Fibroblast of the conjunctiva (primary cell): ENCODE results near the gene SRF.

Source experiments
- DNase-seq: peaks from one replicate; pipeline ENCODE4 v3.0.0-alpha.2; 2010; ENCODE audit warnings: low read depth

SRF gene

DNA sequence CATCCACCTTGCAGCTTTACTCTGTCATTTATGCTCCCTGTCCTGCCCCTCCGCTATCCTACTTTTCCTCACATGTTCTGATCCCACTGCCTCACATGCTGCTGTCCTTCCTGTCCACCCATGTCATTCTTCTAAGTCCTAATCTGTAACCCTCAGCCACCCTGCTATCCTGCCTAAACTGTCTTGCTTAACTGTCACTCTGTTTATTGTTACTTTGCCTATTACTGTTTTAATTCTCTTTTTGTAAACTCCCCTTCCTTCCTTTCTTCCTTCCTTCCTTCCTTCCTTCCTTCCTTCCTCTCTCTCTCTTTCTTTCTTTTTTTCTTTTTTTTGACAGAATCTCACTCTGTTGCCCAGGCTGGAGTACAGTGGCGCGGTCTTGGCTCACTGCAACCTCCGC lies 12.4 kb downstream of the SRF start:
- no peak for DNase-seq

DNA sequence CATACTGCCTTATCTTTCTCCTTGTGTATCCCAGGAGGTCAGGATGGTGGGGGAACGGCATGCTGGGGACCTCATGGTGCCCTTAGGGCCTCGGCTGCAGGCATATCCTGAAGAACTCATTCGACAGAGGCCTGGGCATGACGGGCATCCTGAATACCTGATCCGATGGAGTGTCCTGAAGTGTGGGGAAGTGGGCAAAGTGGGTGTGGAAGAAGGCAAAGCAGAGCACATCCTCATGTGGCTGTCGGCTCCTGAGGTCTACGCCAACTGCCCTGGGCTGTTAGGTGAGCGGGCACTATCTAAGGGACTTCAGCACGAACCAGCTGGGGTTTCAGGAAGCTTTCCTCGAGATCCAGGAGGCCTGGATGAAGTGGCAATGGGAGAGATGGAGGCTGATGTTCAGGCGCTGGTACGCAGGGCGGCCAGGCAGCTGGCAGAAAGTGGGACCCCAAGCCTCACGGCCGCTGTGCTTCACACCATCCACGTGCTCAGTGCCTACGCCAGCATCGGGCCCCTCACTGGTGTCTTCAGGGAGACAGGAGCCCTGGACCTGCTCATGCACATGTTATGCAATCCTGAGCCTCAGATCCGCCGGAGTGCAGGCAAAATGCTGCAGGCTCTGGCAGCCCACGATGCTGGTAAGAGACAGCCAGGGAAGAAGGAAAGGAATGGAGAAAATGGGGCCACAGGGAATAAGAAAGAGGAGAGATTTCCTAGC lies 13.4 kb downstream of the SRF start:
- DNase-seq: no peak

DNA sequence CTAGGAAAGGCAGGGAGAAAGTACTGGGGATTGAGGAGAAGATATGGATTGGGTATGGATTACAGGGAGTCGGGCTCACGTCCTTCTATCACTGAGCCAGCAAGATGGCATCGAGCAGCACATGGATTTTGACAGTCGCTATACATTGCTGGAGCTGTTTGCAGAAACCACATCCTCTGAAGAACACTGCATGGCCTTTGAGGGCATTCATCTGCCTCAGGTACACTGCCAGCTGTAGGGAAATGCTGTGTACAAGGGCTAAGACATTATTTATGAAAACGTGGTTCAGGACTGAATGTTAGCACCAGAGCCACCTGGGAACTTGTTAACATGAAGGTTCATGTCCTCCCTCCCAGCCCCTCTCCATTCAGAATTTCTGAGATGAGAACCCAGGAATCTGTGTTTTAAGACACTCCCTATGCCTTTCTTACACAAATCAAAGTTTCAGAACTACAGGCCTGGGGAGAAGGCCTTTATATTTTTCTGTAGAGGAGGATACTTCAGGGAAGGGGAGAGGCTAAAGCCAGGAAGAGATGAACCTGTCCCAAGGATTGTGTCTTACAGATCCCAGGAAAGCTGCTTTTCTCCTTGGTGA lies 14.4 kb downstream of the SRF start:
- no peak for DNase-seq

DNA sequence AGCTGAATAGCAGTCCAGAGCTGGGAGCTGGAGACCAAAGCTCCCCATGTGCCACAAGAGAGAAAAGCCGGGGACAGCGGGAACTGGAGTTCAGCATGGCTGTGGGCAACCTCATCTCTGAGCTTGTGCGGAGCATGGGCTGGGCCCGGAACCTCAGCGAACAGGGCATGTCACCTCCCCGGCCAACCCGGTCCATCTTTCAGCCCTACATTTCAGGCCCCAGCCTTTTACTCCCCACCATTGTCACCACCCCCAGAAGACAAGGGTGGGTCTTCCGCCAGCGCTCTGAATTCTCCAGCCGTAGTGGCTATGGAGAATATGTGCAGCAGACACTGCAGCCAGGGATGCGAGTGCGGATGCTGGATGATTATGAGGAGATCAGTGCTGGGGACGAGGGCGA lies 14.9 kb downstream of the SRF start:
- no peak for DNase-seq

DNA sequence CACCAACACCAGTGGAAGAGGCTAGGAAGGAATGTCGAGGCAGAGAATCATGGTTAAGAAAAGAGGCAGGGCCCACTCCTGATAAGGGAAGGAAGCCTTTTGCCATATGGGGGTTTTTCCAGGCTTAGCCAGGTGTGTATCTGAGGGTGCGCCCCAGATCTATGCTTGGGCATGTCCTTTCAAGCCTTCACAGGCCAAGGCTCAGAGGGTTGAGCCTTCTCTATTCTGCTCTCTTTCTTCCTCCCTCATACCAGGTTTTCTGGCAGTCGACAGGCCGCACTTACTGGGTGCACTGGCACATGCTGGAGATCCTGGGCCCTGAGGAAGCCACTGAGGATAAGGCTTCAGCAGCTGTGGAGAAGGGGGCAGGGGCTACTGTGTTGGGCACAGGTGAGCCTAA lies 15.6 kb downstream of the SRF start:
- DNase-seq: no peak

DNA sequence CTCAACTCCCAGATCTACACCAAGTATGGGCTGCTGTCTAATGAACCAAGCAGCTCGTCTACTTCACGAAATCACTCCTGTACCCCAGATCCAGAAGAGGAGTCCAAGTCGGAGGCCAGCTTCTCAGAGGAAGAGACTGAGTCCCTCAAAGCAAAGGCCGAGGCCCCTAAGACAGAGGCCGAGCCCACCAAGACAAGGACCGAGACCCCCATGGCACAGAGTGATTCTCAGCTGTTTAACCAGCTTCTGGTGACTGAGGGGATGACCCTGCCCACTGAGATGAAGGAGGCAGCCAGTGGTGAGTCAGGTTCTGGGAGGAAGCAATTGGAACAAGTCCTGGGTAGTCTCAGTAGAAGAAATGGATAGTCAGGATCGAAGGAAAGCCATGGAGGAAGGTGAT lies 16.8 kb downstream of the SRF start:
- no peak for DNase-seq

DNA sequence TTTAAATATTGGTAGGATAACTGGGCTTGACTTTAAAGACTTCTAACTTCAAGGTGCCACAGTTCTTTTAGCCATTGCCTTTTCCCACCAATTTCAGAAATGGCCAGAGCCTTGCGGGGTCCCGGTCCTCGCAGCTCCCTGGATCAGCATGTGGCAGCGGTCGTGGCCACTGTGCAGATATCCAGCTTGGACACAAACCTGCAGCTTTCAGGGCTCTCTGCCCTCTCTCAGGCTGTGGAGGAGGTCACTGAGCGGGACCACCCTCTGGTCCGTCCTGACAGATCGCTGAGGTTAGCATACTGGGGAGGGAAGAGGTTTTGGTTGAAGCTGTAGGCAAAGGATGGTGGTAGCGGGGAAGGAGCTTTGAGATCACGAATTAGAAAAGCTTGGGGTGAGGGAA lies 17.4 kb downstream of the SRF start:
- no peak for DNase-seq

DNA sequence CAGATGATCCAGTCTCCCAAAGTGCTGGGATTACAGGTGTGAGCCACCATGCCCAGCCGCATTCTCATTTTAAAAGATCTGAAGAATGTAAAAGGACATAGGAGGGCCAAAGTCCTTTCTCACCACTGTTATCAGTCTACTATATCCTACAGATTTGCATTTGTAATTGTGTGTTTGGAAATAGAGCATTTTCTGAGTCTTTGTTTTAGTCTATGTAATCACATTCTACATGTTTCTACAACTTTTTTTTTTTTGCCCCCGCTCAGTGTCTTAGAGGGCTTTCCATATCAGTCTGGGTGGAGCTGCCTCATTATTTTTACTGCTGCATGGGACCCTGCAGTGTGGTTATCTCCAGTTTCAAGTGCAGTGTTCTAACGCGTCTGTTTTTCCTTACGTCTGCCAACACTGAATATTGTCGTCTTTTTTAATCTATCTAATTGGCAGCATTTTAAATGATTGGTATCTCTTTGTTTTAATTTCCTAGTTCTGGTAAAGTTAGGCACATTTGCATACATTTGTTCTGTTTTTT lies 18.8 kb downstream of the SRF start:
- no peak for DNase-seq

DNA sequence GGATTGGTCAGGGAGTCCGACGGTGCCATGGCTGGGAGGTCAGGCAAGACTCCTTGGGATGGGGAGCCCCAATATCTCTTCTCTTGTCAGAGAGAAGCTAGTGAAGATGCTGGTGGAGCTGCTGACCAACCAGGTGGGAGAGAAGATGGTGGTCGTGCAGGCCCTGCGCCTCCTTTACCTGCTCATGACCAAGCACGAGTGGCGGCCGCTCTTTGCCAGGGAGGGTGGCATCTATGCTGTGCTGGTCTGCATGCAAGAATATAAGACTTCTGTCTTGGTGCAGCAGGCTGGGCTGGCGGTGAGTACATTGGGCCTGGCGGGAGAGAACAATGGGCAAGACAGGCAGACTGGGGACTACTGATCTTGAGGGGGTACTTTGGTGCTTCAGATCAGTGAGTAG lies 21.8 kb downstream of the SRF start:
- no peak for DNase-seq

DNA sequence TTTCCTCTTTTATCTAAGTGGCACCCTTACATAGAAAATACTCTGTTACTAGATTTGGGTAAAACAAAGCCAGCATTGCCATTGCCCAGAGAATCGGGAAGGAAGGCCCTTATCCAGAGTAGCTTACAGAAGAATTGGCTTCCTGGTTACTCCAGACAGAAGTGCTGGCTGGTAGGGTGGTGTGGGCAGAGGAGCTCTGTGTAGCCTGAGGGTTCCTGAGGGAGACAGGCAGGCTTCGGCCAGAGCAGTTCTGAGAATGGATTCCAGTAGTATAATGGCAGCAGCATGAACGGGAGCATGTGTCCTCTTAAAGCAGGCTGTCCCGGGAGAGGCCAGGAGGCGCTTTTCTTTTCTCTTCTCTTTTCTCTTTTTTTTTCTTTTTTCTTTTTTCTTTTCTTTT lies 22.9 kb downstream of the SRF start:
- no peak for DNase-seq

DNA sequence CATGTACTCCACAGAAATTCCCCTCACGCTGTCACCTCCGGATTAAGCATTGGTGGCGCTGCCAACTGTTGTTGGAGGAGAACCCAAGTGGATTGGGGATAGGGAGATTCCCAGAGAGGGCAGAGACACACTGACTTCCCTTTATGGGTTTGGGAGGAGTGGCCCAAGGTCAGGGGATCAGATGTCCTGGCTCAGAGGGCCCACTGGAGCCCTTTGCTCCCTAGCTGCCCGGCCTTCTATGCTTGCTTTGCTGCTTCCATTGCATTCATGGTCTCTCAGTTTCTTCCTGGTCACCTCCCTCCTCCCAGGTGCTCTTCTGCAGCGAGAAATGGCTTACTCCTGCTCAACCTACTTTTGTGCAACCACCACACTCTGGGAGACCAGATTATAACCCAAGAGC lies 25.3 kb downstream of the SRF start:
- no peak for DNase-seq

DNA sequence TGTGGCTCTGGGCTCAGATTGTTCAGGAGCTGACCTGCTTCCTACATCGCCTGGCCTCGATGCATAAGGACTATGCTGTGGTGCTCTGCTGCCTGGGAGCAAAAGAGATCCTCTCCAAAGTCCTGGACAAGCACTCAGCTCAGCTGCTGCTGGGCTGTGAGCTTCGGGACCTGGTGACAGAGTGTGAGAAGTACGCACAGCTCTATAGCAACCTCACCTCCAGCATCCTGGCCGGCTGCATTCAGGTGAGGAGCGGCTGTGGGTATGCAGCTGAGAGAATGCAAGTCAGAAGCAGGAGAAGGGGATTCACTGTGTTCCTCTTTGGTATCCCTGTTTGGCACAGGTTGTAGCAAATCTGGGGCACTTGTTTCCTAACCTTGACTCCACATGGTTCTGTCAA lies 28.8 kb downstream of the SRF start:
- DNase-seq: no peak

DNA sequence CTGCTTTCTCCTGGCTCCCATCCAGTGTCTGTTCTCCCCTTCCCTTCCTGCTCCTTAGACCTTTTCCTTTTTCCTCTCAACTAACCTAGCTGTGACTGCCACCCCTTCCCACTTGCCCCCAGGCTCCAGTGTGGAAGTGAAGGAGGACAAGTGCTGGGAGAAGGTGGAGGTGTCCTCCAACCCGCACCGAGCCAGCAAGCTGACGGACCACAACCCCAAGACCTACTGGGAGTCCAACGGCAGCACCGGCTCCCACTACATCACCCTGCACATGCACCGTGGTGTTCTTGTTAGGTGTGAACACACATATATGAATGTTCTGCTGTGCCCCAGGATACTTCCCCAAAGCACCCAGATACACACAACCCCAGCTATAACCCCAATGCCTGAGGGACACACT lies 29.5 kb downstream of the SRF start:
- DNase-seq: no peak

DNA sequence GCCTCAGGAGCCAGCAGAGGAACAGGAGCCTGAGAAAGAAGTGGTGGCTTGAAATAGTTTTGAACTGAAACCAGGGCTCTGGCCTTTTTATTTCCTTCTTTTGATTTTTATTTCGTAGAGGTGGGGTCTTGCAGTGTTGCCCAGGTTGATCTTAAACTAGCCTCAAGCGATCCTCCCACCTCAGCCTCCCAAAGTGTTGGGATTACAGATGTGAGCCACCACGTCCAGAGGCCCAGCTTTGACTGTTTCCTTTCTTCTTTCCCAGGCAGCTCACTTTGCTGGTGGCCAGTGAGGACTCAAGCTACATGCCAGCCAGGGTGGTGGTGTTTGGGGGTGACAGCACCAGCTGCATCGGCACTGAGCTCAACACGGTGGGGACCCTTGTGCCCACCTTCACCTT lies 31.4 kb downstream of the SRF start:
- DNase-seq: no peak

DNA sequence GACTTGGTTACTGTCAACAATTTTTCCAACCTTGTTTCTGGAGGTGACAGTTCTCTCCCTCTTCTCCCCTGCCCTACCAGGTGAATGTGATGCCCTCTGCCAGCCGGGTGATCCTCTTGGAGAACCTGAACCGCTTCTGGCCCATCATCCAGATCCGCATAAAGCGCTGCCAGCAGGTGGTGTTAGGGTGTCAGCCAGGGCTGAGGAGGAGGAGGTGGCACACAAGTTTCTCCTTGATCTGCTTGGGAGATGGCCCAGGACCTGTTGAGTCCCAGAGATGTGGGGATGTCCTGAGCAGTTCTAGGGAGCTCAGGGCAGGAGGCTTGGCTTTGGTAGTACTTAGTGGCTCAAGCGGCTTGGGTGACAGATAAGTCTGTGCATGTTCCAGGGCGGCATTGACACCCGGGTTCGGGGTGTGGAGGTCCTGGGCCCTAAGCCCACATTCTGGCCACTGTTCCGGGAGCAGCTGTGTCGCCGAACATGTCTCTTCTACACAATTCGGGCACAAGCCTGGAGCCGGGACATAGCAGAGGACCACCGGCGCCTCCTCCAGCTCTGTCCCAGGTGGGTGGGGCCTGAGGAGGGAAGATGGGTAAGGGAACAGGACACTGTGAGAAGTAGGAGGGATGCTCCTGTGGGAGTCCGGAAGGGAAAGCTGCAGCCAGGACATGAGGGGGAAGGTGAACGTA lies 32.1 kb downstream of the SRF start:
- no peak for DNase-seq

DNA sequence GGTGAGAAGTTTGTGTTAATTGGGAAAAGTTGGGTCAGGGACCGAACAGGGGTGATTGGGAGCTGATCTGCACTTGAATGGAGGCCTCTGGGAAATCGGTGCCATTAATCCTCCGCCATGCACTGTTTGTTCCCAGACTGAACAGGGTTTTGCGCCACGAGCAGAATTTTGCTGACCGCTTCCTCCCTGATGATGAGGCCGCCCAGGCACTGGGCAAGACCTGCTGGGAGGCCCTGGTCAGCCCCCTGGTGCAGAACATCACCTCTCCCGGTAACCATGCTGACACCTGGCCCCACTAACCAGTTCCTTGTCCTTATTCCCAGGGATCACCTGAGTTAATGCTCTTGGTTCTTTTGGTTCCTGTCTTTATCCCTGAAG lies 32.6 kb downstream of the SRF start:
- DNase-seq: no peak

DNA sequence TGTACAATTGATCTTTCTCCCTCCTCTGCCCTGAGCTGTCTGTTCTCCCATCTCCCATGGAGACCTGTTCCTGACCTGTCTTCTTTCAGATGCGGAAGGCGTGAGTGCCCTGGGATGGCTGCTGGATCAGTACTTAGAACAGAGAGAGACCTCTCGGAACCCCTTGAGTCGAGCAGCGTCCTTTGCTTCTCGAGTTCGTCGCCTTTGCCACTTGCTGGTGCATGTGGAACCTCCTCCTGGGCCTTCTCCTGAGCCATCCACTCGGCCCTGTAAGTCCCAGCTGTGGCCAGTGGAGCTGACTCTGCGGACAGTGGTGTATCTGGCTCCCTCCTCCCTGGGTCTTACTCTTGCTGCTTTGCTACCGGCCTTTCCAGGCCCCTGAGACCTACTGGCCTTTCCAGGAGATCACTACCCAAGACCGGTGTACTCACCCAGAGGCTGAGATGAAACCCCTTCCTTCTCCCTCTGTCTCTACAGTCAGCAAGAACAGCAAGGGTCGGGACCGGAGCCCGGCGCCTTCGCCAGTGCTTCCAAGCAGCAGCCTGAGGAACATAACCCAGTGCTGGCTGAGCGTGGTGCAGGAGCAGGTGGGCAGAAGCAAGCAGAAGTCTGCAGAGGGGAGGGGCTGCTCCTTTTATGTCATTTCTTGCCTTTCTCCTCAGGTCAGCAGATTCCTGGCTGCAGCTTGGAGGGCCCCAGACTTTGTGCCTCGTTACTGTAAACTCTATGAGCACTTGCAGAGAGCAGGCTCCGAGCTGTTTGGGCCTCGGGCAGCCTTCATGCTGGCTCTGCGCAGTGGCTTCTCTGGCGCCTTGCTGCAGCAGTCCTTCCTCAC lies 33.4 kb downstream of the SRF start:
- no peak for DNase-seq

DNA sequence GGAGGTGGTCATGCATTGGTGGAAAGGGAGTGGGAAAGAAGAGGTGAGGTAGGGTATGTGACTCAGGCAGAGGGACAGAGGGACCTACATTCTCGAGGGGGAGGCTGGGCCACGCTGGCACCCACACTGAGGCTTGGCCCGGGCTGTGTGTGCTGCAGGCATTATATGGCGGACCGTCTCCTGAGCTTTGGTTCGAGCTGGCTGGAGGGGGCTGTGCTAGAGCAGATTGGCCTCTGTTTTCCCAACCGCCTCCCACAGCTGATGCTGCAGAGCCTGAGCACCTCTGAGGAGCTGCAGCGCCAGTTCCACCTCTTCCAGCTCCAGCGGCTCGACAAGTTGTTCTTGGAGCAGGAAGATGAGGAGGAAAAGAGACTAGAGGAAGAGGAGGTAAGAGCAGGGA lies 34.8 kb downstream of the SRF start:
- no peak for DNase-seq

DNA sequence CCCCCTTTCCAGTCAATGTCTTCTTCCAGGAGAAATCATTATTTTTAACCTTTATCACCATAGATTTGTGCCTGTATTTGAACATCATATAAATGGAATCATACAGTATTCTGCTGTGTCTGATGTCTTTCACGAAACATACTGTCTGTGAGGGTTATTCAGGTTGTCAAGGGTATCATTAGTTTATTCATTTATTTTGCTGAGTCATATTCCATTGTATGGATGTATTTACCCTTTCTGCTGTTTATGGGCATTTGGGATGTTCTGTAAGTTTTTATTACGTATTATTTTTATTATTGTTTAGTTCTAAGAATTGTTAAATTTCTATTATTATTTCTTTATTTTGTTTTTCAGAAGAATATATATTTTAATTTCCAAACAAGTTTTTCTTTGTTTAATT lies 36.2 kb downstream of the SRF start:
- no peak for DNase-seq

DNA sequence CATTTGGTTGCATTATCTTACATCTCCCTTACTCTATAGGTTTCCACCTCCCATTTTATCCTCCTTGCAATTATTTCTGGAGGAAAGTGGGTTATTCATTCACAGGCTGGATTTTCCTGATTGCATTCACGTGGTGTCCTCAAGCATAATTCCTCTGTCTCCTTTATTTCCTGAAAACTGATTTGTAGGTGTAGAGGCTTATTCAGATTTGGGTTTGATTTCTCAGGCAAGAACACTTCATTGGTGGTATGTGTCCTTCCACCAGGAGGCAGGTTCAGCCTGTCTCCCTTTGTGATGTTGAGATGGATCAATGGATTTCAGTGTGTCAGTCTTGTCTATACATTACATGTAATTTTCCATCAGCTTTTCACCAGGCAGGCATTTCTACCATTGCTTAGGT lies 40.9 kb downstream of the SRF start:
- no peak for DNase-seq

DNA sequence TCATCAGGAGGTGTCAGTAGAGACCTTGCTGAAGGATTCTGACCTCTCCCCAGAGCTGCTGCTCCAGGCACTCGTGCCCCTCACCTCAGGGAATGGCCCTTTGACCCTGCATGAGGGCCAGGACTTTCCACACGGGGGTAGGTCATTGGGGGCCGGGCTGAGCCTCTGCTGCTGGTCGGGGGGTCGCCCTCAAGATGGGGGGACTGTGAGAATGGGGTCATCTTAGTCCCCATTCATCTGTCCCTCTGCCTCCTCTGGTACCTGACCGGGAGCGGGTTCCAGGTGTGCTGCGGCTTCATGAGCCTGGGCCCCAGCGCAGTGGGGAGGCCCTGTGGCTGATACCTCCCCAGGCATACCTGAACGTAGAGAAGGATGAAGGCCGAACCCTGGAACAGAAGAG lies 42.4 kb downstream of the SRF start:
- DNase-seq: no peak

DNA sequence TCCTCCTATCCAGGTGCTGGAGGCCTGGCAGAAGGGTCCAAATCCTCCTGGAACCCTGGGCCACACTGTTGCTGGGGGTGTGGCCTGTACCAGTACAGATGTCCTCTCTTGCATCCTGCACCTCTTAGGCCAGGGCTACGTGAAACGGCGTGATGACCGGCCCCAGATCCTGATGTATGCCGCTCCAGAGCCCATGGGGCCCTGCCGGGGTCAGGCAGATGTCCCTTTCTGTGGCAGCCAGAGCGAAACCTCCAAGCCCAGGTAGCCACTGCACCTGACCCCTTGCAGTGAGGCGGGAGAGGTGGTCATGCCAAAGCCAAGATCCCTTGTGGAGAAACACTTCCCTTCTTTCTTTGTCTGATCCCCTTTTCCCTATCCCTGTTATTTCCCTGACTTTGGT lies 44.0 kb downstream of the SRF start:
- DNase-seq: no peak

DNA sequence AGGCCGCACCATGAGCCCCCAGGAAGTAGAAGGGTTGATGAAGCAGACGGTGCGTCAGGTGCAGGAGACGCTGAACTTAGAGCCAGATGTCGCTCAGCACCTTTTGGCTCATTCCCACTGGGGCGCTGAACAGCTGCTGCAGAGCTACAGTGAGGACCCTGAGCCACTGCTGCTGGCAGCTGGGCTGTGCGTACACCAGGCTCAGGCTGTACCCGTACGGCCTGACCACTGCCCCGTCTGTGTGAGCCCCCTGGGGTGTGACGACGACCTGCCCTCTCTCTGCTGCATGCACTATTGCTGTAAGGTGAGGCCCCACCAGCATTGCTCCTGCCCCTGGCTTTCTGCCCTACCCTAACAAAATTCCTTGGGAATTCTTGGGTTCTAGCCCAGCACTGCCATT lies 45.1 kb downstream of the SRF start:
- DNase-seq: no peak
